OCI-LY3 (cell line): ENCODE results near the gene NFIA.

ENCODE experiments used
- CTCF ChIP-seq: fragments of 200-600, 300-600 bp; sonication (generic); IDR thresholded peaks from 2 replicates; pipeline ENCODE4 v1.5.1; 2014; ENCODE audit warnings: antibody characterized with exemption, low read length, low read depth
- EZH2phosphoT487 ChIP-seq: fragments of 200-600 bp; shearing (Covaris generic); IDR thresholded peaks from 2 replicates; pipeline ENCODE4 v1.6.1; 2018; ENCODE audit warnings: antibody characterized with exemption, mixed run types, low read depth

DNA sequence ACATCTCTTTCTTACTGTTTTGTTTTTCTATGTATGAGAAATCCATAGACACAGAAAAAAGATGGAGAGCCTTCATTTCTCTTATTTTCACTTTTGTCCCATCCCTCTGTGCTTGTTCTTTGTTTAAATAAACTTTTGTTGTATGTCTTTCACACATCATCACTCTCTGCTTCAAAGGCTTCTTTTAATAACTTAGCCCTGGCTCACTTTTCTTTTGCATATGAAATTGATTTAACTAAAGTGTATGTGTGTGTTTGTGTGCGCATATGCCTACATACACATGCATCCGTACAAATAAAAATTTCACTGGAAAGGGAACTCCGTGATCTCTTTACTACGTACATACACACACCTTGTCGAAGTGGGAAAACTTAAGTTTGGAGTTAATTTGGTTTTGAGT, 168.6 kb downstream of the NFIA start:
- TF ChIP-seq CTCF: no peak
- TF ChIP-seq EZH2phosphoT487: no peak
